AML-193 (cell line): Measurements from ENCODE around the gene TPSG1.
"Not testable (repeated sequence)": the region's sequence is repeated elsewhere in the genome, so short reads cannot be mapped to it uniquely, and the experiment has no call there.

ENCODE experiments used
- DNase-seq, 2 experiments: peaks; one replicate each; lab custom pipeline; 2025; lab: John Stamatoyannopoulos, UW

Gene TPSG1

GRCh38 chr16:1256874-1257322 is 31.8 kb upstream of the TPSG1 start:
- DNase-seq = no peak

- not testable (repeated sequence) for DNase-seq
Observed at GRCh38 chr16:1256296-1256873, 31.3 kb upstream of the TPSG1 start.

- not testable (repeated sequence) for DNase-seq
Observed at GRCh38 chr16:1255276-1256122, 30.4 kb upstream of the TPSG1 start, which contains the start of gene TPSD1. Gene TPSD1, plus strand, starts transcription at chr16:1256069. Its CDS starts 212 bp downstream, at chr16:1256281.

- DNase-seq = not testable (repeated sequence)
Observed at GRCh38 chr16:1254821-1255220, 29.8 kb upstream of the TPSG1 start.

- not testable (repeated sequence) for DNase-seq
Observed at GRCh38 chr16:1253701-1254364, 28.8 kb upstream of the TPSG1 start.

GRCh38 chr16:1249031-1249755 is 24.1 kb upstream of the TPSG1 start:
- not testable (repeated sequence) for DNase-seq

- not testable (repeated sequence) for DNase-seq
Observed at GRCh38 chr16:1247903-1248537, 23.0 kb upstream of the TPSG1 start.

GRCh38 chr16:1245452-1246020 is 20.5 kb upstream of the TPSG1 start:
- DNase-seq = peak in 1 of 2 experiments; percentile 10

GRCh38 chr16:1244881-1245280 is 19.8 kb upstream of the TPSG1 start:
- DNase-seq = peak; percentile 61 to 67

GRCh38 chr16:1243907-1244850 is 19.1 kb upstream of the TPSG1 start:
- DNase-seq = not testable (repeated sequence)

- DNase-seq = not testable (repeated sequence)
Observed at GRCh38 chr16:1243363-1243762, 18.3 kb upstream of the TPSG1 start.

GRCh38 chr16:1241081-1241480 is 16.0 kb upstream of the TPSG1 start:
- DNase-seq = not testable (repeated sequence)

GRCh38 chr16:1240436-1240835 is 15.4 kb upstream of the TPSG1 start, which contains the start of gene TPSAB1:
Gene TPSAB1, plus strand, starts transcription at chr16:1240705. Its CDS starts 234 bp downstream, at chr16:1240939.
- DNase-seq = not testable (repeated sequence)

GRCh38 chr16:1239575-1239974 is 14.5 kb upstream of the TPSG1 start:
- DNase-seq = not testable (repeated sequence)

- not testable (repeated sequence) for DNase-seq
Observed at GRCh38 chr16:1238909-1239308, 13.8 kb upstream of the TPSG1 start.

- DNase-seq = no peak
Observed at GRCh38 chr16:1237990-1238389, 12.9 kb upstream of the TPSG1 start.

GRCh38 chr16:1236659-1237058 is 11.6 kb upstream of the TPSG1 start:
- not testable (repeated sequence) for DNase-seq

- not testable (repeated sequence) for DNase-seq
Observed at GRCh38 chr16:1232049-1232748, 7.1 kb upstream of the TPSG1 start.

- DNase-seq = not testable (repeated sequence)
Observed at GRCh38 chr16:1231301-1231700, 6.2 kb upstream of the TPSG1 start.
